ENCODE results near the gene MRPL49.
"Not testable (repeated sequence)": the region's sequence is repeated elsewhere in the genome, so short reads cannot be mapped to it uniquely, and the experiment has no call there.

MRPL49 gene

GRCh38 chr11:65172600-65172999 lies 50.5 kb downstream of the MRPL49 start:
- FAIRE-seq, result no peak

GRCh38 chr11:65174571-65175010 lies 52.5 kb downstream of the MRPL49 start:
- FAIRE-seq, result not testable (repeated sequence)
